Right atrium auricular region (tissue), 2 donors: ENCODE results near the gene ECHDC1. TPM values are rescaled to one million over a fixed set of nuclear protein-coding genes. Genes with fewer than 3 reads are reported as not detected.

Source experiments
- DNase-seq: peaks from one replicate; pipeline ENCODE4 v3.0.0-alpha.2; 2019; ENCODE audit warnings: low spot score
- H3K27ac ChIP-seq, 2 donors: fragments of 200-600 bp; sonication (generic); 1 replicate in 1 of 2; 2 replicates in 1 of 2; pipeline ENCODE4 v1.5.1; 2016 to 2019
- H3K27me3 ChIP-seq, 2 donors: fragments of 200-600 bp; sonication (generic); one replicate each; pipeline versions ENCODE4 v1.5.1 to v1.6.0; 2017 to 2019
- H3K36me3 ChIP-seq: fragments of 200-600 bp; sonication (generic); one replicate; pipeline ENCODE4 v1.5.1; 2016
- H3K4me1 ChIP-seq, 2 donors: fragments of 200-600 bp; sonication (generic); one replicate each; pipeline versions ENCODE4 v1.5.1 to v1.6.0; 2017 to 2019
- H3K4me3 ChIP-seq, 2 donors: fragments of 200-600 bp; sonication (generic); 1 replicate in 1 of 2; 2 replicates in 1 of 2; pipeline ENCODE4 v1.5.1; 2017 to 2019; ENCODE audit warnings: mild to moderate bottlenecking in 1 of 2, moderate library complexity in 1 of 2
- H3K9me3 ChIP-seq, 2 donors: fragments of 200-600 bp; sonication (generic); one replicate each; pipeline ENCODE4 v1.5.1; 2019
- total RNA-seq, 2 donors: library from RNA; depleted of rRNA; stranded (reverse); fragments of >200 nt; gene quantifications; one replicate each; pipeline ENCODE4 v1.1.0, GENCODE V29; 2016
- TF ChIP-seq, protein P1 (sequence below), 2 donors: fragments of 200-600 bp; sonication (generic); IDR thresholded peaks; one replicate each; pipeline ENCODE4 v1.5.1; 2019; ENCODE audit warnings: antibody characterized with exemption in 2 of 2

ECHDC1 gene
- total RNA-seq, 2 donors from 2014 or later: 29.8 to 37.3 TPM

- DNase-seq: no peak
- Histone ChIP-seq H3K4me3 (no peak overlapping the region), H3K27ac (no peak overlapping the region), H3K9me3 (no peaks in the 10 kb centered on the region), H3K4me1 (peaks cover 0 to 8% of the 10 kb centered on the region in 2 donors), H3K27me3 (no peaks in the 10 kb centered on the region), H3K36me3 (no peaks in the 10 kb centered on the region)
- TF ChIP-seq, protein P1, sequence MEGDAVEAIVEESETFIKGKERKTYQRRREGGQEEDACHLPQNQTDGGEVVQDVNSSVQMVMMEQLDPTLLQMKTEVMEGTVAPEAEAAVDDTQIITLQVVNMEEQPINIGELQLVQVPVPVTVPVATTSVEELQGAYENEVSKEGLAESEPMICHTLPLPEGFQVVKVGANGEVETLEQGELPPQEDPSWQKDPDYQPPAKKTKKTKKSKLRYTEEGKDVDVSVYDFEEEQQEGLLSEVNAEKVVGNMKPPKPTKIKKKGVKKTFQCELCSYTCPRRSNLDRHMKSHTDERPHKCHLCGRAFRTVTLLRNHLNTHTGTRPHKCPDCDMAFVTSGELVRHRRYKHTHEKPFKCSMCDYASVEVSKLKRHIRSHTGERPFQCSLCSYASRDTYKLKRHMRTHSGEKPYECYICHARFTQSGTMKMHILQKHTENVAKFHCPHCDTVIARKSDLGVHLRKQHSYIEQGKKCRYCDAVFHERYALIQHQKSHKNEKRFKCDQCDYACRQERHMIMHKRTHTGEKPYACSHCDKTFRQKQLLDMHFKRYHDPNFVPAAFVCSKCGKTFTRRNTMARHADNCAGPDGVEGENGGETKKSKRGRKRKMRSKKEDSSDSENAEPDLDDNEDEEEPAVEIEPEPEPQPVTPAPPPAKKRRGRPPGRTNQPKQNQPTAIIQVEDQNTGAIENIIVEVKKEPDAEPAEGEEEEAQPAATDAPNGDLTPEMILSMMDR (IDR thresholded peaks at IDR 0.05): no peak
Observed at GRCh38 chr6:127263481-127263880, 79.9 kb downstream of the ECHDC1 start.

GRCh38 chr6:127262896-127263295 lies 80.5 kb downstream of the ECHDC1 start:
- Histone ChIP-seq H3K36me3 (no peaks in the 10 kb centered on the region), H3K27ac (no peak overlapping the region), H3K4me3 (no peak overlapping the region), H3K9me3 (no peaks in the 10 kb centered on the region), H3K27me3 (no peaks in the 10 kb centered on the region), H3K4me1 (peaks cover 0 to 6% of the 10 kb centered on the region in 2 donors)
- TF ChIP-seq, protein P1 (IDR thresholded peaks at IDR 0.05): no peak
- DNase-seq: no peak

GRCh38 chr6:127255286-127255685 lies 88.1 kb downstream of the ECHDC1 start:
- no peak for DNase-seq
- H3K36me3 ChIP-seq: no peaks in the 10 kb centered on the region
- TF ChIP-seq, protein P1 (IDR thresholded peaks at IDR 0.05): no peak
- H3K27ac ChIP-seq: no peak overlapping the region
- H3K27me3 ChIP-seq: no peaks in the 10 kb centered on the region
- H3K9me3 ChIP-seq: no peaks in the 10 kb centered on the region
- no peak overlapping the region for H3K4me3 ChIP-seq
- no peaks in the 10 kb centered on the region for H3K4me1 ChIP-seq

DNA sequence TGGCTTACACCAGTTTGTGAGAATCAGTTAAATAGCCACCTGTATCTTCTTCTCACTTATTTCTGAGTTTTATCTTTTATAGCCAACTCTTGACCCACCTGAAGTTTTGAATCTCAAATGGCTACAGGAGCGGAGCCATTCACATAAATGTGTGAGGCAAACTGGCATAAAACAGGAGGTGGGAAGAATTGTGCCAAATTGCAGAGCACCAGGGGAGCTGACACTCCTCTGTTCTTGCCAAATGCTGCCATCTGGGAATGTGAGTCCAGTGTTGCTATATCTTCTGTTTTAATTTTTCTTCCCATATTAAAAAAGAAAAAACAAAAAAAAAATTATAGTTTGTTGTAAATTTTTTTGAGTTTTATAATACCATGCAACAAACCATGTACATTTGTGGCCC lies 93.8 kb downstream of the ECHDC1 start:
- Histone ChIP-seq H3K4me3 (no peak overlapping the region), H3K27ac (no peak overlapping the region), H3K27me3 (no peaks in the 10 kb centered on the region), H3K9me3 (no peaks in the 10 kb centered on the region), H3K36me3 (no peaks in the 10 kb centered on the region), H3K4me1 (no peaks in the 10 kb centered on the region)
- DNase-seq: no peak
- TF ChIP-seq, protein P1 (IDR thresholded peaks at IDR 0.05): no peak

GRCh38 chr6:127247114-127248096 lies 96.0 kb downstream of the ECHDC1 start:
- no peak overlapping the region for H3K27ac ChIP-seq
- no peaks in the 10 kb centered on the region for H3K27me3 ChIP-seq
- no peak for DNase-seq

More at GRCh38 chr6:127247114-127248096, 96.0 kb downstream of the ECHDC1 start:
- Histone ChIP-seq H3K4me3 (no peak overlapping the region), H3K4me1 (no peaks in the 10 kb centered on the region), H3K9me3 (no peaks in the 10 kb centered on the region), H3K36me3 (no peaks in the 10 kb centered on the region)
- TF ChIP-seq, protein P1 (IDR thresholded peaks at IDR 0.05): no peak
